ENCODE data around the gene WDR82.

WDR82 gene

DNA sequence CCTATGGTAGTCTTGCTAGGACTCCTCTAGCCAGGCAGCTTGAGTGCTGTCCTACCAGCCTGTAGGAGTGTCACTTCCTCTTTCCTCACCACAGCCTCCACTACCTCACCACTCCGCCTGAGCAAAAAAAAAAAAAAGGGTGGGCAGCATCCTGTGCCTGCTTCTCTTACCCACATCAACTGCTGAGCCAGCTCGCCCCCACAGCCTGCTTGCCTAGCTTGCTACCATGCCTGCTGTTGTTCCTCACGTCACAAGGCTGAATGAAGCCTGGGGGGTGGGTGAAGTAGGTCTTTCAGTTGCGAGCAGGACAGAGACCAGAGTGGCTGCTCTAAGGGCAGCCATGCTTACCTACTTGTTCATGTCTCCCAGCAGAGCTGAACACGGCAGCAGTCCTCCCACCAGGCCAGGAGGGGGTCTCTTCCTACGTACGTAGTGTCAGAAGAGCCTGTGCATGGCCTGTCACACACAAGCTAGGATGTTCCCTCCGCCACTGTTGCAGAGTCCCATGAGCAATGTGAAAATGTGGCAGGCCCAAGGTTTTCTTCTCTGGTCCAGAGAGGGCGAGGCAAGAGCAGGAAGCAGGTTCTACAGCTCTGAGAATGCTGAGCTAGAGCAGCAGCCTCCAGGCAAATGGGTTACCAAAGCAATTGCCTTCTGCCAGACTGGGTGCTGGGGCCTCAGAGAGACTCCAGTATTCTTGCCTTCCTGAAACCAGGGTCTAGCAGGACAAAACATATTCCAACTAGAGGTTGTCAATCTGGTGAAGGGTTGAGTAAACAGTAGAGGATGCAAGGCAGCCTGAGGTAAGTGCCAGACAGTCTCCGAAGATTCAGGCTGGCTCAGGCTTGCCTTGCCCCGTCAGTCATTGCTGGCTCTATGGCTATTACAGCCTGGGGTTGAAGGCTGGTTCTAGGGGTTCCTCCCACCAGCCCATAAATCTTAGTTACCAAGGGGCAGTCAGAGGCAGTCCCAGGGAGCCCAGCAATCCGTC is 24.8 kb downstream of the WDR82 start:
- no peak for DNase-seq

DNA sequence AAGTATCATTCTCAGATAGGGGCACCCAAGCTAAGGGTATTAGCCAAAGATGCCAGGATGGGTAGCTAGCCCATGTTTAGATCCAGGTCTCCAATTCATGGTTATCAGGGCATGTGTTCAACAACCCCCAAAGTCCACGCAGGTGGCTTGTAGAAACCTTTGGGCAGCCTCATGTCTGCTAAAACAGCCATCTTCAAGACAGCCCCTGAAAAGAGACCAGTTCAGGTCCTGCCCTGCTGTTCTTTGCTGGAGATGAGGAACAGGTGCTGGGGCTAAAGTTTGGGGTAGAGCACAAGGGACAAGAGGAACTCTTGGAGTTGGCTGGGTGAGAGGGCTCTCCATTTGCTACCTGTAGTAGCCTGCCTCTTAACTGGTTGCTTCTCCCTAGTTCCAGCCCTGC is 28.3 kb downstream of the WDR82 start:
- no peak for DNase-seq

DNA sequence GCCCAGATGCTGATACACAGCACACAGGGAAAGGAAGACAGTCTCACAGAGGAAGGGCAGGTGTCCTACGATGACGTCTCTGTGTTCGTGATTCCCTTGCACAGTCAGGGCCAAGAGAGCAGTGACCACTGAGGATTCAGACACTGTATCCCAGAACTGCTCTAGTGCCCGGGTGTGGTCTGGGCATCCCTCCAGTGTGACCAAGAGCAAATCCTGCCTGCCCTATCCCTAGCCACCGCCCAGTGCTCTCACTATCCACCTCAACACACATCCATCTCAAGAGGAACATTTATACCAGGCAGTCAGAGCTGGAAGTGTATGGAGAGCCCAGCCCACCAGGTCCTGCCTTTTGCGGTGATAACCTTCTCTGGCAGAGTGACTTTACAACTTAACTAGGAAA is 28.8 kb downstream of the WDR82 start:
- DNase-seq = no peak

DNA sequence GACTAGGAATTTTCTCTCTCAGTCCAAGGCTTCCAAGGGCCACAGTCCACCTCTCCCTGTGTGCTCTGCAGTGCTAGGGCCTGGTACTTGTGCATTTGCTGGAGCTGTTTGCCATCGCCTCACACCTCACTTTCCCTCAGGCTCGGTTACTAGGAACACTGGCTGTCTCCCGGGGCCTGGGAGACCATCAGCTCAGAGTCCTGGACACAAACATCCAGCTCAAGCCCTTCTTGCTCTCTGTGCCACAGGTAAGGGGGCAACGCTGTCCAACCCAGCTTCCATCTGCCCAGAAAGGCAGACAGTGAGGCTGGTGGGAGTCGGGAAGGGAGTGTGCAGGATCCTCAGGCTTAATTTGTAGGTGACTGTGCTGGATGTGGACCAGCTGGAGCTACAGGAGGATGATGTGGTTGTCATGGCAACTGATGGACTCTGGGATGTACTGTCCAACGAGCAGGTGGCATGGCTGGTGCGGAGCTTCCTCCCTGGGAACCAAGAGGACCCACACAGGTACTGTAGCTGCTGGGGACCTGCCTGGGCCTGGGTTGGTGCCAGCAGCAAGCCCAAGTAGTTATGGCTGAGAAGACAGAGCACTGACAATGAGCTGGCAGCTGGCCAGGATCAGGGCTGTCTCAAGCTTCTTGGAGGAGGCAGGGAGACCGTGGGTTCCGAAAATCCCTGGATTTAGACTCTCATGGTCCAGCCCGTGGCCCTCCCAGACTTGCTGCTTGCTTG is 29.5 kb downstream of the WDR82 start:
- DNase-seq = no peak

DNA sequence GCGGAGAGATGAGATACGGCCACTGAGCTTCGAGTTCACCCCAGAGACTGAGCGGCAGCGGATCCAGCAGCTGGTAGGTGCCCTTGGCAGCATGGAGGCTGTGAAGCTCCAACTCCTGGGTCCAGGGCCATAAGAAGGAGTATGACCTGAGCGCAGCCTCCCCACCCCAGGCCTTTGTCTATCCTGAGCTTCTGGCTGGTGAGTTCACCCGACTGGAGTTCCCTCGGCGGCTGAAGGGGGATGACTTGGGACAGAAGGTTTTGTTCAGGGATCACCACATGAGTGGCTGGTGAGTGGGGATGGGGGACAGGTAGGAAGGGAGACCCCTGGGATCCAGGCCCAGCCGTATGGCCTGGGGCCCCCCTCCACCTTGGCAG is 30.3 kb downstream of the WDR82 start:
- no peak for DNase-seq

DNA sequence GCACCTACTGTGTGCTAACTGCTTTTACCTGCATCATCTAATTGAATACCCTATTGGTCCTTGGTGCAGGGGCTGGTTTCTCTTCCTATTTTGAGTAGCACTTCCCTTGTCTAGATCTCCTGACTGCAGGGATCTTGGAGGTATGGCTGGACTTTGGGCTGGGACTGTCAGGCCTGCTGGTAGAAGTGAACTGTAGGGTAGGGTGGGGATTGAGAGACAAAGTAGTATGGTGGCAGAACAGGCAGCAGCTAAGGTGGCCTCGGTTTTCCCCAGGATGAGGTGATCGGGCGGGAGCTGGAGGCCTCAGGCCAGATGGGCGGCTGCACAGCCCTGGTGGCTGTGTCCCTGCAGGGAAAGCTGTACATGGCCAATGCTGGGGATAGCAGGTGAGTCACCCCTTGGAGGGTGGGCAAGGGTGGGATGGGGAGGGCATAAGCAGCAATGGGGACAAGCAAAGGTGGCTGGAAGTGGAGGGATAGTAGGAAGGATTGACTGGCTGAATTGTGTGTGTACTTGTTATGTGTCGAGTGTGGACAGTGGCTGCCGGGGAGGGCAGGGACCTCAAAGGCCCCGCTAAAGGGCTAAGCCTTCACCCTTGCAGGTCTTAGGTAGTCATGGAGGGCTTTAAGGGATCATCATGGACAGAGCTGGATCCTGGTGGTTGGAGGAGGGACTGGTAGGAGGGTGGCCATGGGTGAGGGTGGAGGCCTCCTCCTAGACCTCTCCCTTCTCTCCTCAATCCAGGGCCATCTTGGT is 30.9 kb downstream of the WDR82 start:
- no peak for DNase-seq

DNA sequence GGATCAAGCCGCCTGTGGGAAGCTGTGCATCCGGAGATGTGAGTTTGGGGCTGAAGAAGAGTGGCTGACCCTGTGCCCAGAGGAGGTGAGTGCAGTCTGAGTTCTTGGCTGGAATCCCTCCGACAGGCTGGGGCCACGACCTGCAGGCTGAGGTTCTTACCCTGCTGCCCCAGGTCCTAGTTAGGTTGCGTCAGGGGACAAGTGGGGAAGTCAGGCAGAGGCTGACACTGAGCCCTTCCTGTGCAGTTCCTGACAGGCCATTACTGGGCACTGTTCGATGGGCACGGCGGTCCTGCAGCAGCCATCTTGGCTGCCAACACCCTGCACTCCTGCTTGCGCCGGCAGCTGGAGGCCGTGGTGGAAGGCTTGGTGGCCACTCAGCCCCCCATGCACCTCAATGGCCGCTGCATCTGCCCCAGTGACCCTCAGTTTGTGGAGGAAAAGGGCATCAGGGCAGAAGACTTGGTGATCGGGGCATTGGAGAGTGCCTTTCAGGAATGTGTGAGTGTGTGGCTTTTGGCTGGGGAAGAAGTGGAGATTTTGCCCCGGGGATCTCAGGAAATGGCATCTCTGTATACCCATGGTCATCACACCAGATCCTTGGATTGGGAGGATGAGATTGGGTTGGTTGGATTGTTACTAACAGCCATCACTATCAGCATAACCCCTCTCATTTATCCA is 31.6 kb downstream of the WDR82 start:
- no peak for DNase-seq

DNA sequence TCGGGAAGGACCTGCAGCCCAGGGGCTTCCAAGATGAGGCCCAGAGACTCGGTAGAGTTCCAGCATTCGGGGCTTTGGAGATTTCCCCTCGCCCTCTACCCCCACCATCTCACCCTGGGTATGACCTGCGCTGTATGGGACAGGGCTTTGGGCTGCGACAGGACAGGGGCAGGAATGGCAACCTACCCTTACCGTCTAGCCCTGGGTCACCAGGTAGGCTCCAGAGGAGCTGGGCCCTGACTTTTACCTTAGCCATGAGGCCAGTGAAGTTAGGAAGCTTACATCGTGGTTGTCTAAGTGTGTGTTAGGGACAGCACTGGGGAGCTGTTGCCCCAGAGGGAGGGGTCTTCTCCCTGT is 32.2 kb downstream of the WDR82 start:
- DNase-seq = no peak

DNA sequence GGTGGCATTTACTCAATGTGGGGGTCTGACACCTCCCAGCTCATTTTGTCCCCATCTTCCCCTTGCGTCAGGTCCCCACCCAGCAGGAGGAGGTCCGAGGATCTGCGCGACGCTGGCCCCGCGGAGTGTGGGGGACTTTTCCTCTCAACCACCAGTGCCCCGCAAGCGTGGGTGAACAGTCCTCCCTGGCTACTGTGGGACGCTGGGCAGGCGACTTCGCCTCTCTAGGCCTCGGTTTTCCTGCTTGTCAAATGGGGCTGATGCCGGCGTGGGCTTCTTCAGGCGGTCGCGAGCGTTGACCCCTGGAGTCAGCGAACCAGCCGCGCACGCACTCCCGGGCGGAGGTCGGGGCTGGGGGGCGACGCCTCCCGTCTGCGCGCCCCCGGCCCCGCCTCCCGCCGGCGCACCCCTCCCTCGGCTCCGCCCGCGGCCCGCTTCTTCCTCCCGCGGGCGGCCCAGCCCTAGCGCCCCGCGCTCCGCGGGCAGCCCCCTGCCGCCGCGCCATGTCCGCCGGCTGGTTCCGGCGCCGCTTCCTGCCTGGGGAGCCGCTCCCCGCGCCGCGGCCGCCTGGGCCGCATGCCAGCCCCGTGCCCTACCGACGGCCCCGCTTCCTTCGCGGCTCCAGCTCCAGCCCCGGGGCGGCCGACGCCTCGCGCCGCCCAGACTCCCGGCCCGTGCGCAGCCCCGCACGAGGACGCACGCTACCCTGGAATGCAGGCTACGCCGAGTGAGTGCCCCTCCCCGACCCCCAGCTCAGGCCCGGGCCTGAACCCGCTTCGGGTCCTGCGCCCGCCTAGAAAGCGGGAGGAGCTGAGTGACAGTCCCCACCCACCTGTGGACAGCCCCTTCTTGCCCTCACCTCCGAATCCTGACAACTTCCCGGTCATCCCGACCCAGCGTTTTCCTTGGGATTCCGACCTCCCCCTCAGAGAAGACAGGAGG is 32.9 kb downstream of the WDR82 start, which contains the start of gene PPM1M:
Gene PPM1M, plus strand, starts transcription at position 438 of the 942 bp plus-strand sequence. Its CDS starts 66 bp downstream, at position 504.
- DNase-seq = peak; percentile 69

DNA sequence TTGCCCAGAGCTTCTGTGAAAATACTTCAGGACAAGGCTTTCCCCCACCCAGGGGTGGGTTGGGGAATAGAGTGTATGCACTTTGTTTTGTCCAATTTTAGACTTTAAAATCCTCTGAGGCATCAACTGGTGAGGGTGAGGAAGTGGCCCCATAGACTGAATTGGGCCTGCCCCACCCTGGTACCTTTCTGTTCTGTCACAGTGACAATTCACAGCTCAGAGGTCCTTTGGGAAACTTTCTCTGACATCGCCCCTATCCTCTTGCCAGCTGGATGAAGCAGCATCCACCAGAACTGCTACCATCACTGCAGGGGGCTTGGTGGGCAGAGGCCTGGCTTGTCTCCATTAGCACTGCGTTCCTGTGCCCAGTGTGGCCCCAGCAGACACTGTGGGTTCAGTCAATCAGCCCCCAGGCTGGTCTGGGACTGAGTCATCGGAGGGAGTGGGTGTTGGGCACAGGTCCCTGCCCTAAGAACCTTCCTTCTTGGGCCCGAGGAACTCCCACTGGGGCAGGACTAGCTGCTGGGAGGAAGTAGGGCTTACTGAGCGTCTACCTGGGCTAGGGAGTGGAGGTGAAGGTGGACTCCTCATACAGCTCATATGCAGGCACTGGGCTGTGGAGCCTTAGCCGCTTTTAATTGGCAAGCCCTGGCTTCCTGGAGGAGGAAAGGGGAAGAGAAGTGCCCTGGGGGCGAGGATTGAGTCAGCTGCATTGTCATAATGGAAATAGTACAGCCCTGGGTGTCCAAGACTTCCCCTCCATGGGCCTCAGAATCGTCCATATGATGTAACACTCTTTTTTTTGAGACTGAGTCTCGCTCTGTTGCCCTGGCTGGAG is 34.4 kb downstream of the WDR82 start:
- DNase-seq = peak; percentile 89

DNA sequence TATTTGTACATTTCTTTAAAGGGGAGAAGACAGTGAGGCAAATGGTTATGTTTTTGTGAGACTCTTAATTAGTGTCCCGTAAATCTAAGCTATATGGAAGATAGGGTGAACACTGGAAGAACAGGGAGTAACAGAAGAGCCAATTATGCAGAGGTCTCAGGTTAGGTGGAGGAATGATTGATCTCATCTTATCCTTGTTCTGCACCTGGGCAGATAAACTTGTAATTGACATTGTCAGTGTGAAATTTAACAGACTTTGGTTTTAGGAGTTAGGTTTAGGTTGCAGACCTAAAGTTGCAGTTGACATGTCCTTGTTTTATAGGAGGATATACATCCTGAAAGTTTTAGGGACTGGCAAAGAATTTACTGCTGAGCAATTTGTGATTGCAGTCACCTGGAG is 36.4 kb downstream of the WDR82 start:
- DNase-seq = no peak

DNA sequence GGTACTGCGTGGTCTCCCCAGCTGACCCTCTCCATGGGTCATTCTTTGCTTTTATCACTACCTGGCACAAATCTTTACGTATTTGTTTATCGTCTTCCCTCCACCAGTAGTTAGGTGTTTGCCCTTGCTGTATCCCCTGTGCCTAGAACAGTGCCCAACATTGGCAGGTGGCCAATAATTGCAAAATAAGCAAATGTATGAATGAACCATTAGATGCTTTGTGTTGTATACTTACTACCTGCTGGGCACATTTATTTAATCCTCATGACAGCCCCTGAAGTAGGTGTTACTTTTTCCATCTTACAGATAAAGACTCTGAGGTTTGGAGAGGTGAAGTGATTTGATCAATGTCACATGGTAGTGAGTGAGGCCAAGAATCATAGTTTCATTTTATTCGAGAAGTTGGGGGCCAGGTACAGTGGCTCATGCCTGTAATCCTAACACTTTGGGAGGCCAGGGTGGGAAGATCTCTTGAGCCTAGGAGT is 37.5 kb downstream of the WDR82 start:
- DNase-seq = no peak

DNA sequence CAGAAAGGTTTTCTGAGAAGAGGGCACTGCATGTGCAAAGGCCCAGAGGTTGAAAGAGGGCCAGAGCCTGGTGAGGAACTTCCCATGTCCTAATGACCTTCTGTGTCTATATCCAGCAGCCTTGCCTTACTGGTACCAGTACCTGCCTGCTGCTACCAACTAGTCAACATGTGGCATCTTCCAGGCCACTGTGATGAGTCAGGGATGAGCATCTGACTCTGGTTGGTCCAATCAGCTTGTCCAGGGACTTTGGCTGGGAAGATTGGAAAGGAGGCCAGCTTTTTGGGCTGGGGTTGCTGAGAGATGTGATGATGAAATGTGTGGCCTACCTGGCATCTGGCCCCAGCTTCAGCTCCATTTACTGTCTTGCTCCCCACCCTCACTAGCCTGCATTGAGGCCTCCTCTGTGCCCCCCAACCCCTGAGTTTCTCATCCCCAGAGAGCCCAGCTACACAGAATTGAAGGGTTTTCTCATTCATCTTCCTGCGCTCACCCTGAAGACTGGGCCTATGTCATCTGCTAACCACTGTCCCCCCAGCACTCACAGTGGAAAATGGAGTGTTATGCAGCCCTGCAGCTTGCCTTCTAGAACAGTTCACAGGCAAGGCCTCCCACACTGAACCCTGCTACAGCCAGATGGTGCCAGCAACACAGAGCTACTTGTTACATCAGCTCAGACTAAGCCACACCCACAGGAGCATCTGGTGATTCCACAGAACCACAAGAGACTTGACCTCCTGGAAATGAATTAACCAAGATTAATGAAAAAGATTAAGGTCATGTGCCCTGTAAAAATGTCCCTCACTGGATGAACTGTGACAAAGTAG is 38.2 kb downstream of the WDR82 start:
- peak; percentile 85 for DNase-seq

DNA sequence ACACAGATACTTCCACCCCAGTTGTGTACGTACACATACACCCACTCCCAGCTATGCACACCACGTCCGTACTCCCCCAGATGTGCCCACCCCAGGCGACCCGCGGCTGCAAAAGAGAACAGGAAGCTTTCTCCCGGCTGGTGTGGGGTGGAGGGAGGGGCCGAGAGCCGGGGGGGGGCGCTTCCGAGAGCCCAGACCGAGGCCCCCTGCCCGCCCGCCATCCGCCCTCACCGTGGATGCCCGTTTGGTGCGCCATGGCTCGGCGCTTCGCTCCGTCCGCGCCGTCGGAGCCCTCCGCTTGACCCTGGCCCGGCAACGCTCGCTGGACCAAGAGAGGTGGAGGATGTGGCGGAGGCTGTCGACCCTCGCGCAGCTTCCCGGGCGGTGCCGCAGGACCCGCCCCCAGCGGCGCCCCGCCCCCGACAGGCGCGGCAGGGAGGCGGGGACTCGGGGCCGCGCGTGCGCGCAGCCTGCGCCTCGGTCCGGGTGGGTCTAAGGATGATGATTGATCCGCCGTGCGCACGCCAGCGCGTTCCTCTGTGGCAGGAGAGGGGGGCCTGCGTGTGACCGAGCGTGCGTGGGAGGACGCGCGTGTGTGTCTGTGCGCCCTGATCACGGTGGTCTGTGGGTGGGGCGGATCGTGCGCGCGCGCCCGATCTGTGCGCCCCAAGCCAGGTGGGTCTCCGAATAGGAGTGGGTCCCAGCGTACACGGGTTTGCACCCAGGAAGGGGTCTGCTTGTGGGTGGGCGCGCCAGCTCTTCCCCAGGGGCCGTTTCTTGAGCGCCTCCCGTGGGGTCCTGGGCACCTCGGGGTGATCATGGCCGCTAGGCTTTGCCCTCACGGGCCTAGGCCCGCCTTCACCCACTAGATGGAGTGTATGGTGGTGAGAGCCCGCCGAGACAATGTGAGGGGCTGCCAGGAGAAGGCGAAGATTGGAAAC is 39.4 kb downstream of the WDR82 start, which contains the start of gene TWF2:
Gene TWF2, minus strand, starts transcription at position 398 of the 941 bp plus-strand sequence. Its CDS starts 142 bp downstream, at position 256.
- peak; percentile 84 for DNase-seq

DNA sequence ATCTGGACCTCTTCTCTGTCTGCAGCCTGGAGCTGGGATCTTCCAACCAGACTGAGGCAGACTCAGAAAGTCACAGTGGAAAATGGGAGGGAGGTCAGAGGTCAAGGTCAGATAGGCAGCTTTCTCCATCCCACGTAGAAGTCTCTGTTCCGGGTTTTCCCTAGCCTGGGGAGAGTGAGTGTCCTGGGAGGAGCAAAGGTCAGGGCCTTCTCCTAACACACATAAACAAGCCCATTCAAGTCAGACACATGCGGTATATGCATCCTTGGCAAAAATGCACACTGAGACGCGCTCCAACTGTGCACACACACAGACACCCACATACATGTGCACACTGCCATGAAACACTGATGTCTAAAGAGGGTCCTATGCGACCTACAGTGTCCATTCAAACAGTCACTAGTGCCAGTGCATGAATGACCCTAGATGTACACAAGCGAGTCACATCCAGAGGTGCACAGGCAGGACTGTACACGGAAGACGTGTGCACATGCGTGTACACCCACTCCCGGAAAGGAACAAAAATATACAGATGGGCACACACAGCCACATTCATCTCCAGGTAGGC is 40.2 kb downstream of the WDR82 start:
- DNase-seq = no peak

DNA sequence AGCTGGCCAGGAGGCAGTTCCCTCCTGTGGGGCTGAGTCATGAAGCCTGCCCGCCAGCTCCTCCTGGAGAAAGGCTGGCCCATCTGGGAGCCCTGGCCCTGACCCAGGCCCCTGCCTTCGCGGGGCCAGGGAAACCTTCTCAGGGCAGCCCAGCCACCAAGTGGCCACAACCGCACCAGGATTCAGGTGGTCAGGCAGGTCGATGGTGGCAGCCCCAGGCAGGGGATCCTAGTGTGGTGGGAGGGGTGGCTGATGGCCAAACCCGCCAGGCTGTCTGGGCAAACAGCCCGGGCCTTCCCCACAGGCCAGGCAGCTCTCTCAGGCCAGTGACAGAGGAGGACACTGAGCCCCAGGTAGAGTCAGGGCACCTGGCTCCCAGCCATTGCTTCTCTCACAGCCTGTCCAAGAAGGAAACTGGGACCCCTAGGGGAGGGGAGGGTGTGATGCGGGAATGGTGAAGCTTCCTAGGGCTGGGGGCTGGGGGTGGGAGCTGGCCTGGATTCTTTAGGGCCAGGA is 40.7 kb downstream of the WDR82 start:
- peak; percentile 93 for DNase-seq

DNA sequence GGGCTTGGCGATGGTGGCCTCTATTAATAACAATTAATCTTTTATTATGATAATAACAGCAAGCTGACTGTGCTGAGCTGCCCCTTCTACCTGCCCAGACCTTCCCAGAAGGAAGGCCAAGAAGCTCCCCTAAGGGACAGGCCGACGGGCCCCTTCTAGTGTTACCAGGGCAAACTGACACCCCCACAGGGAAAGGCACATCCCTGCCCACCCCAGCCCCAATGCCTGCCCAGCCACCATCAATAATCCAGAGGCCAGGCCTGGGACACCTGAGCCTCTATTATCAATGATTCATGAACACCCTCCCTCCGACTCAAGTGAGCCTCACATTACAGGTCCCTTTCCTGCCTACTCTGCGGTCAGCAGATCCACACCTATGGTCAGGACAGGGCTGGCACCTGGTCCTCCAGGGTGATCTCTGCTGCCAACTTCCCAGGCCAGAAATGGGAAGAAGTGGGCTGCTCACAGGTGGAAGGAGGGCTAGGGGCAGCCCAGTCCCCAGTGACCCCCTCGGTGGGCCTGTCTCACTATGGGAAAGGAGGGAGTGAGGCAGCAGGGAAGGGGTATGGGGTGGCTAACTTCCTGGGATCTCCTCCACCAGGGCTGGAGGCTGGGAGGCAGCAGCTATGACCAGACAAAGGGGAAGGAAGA is 41.3 kb downstream of the WDR82 start:
- no peak for DNase-seq
